ENCODE data around the gene NF2.

The NF2 gene

GRCh38 chr22:29638678-29639077, 35.2 kb downstream of the NF2 start:
- in situ Hi-C loops (cut with HindIII; ENCODE audit: low sequenced_read_pairs) = no loop called here
- no peak for DNase-seq (ENCODE audit: low read depth, low spot score)
- H3K4me3 ChIP-seq (ENCODE audit: low read depth, low read length) = no peak overlapping the region
- TF ChIP-seq CTCF (IDR thresholded peaks at IDR 0.05; ENCODE audit: low read depth, low read length) = no peak

GRCh38 chr22:29639096-29639495, 35.7 kb downstream of the NF2 start:
- no peak for TF ChIP-seq CTCF (IDR thresholded peaks at IDR 0.05; ENCODE audit: low read depth, low read length)
- no peak for DNase-seq (ENCODE audit: low read depth, low spot score)
- in situ Hi-C loops (cut with HindIII; ENCODE audit: low sequenced_read_pairs) = no loop called here
- H3K4me3 ChIP-seq (ENCODE audit: low read depth, low read length) = no peak overlapping the region

- TF ChIP-seq CTCF (IDR thresholded peaks at IDR 0.05; ENCODE audit: low read depth, low read length) = no peak
- DNase-seq (ENCODE audit: low read depth, low spot score) = no peak
Measured at GRCh38 chr22:29641042-29641699, 37.7 kb downstream of the NF2 start.

GRCh38 chr22:29641700-29642330, 38.4 kb downstream of the NF2 start:
- no peak overlapping the region for H3K4me3 ChIP-seq (ENCODE audit: low read depth, low read length)
- no peak for DNase-seq (ENCODE audit: low read depth, low spot score)
- TF ChIP-seq CTCF (IDR thresholded peaks at IDR 0.05; ENCODE audit: low read depth, low read length) = no peak
- in situ Hi-C loops (cut with HindIII; ENCODE audit: low sequenced_read_pairs) = no loop called here

More at GRCh38 chr22:29641042-29641699, 37.7 kb downstream of the NF2 start:
- in situ Hi-C loops (cut with HindIII; ENCODE audit: low sequenced_read_pairs) = no loop called here
- H3K4me3 ChIP-seq (ENCODE audit: low read depth, low read length) = no peak overlapping the region

- TF ChIP-seq CTCF (IDR thresholded peaks at IDR 0.05; ENCODE audit: low read depth, low read length) = no peak
- DNase-seq (ENCODE audit: low read depth, low spot score) = no peak
- in situ Hi-C loops (cut with HindIII; ENCODE audit: low sequenced_read_pairs) = no loop called here
- H3K4me3 ChIP-seq (ENCODE audit: low read depth, low read length) = no peak overlapping the region
Measured at GRCh38 chr22:29642694-29643093, 39.3 kb downstream of the NF2 start.

GRCh38 chr22:29647954-29648737, 44.7 kb downstream of the NF2 start:
- DNase-seq (ENCODE audit: low read depth, low spot score) = no peak
- no peak for TF ChIP-seq CTCF (IDR thresholded peaks at IDR 0.05; ENCODE audit: low read depth, low read length)
- no peak overlapping the region for H3K4me3 ChIP-seq (ENCODE audit: low read depth, low read length)
- in situ Hi-C loops (cut with HindIII; ENCODE audit: low sequenced_read_pairs) = no loop called here

All from astrocyte of the spinal cord (primary cell).